ENCODE data around the gene DDX3X.

GRCh38 chrX:41412261-41413081 is 78.5 kb downstream of the DDX3X start:
- TF ChIP-seq, protein P1, sequence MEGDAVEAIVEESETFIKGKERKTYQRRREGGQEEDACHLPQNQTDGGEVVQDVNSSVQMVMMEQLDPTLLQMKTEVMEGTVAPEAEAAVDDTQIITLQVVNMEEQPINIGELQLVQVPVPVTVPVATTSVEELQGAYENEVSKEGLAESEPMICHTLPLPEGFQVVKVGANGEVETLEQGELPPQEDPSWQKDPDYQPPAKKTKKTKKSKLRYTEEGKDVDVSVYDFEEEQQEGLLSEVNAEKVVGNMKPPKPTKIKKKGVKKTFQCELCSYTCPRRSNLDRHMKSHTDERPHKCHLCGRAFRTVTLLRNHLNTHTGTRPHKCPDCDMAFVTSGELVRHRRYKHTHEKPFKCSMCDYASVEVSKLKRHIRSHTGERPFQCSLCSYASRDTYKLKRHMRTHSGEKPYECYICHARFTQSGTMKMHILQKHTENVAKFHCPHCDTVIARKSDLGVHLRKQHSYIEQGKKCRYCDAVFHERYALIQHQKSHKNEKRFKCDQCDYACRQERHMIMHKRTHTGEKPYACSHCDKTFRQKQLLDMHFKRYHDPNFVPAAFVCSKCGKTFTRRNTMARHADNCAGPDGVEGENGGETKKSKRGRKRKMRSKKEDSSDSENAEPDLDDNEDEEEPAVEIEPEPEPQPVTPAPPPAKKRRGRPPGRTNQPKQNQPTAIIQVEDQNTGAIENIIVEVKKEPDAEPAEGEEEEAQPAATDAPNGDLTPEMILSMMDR (IDR thresholded peaks at IDR 0.05; ENCODE audit: poor library complexity, severe bottlenecking): no peak
- TF ChIP-seq REST (IDR thresholded peaks at IDR 0.05; ENCODE audit: borderline replicate concordance) (no peak), EZH2 (IDR thresholded peaks at IDR 0.05; ENCODE audit: borderline replicate concordance, insufficient read depth, low read length, poor library complexity, severe bottlenecking) (no peak), POLR2AphosphoS5 (IDR thresholded peaks at IDR 0.05) (no peak), TAF1 (IDR thresholded peaks at IDR 0.05; ENCODE audit: low read depth) (no peak), SMC3 (conservative IDR thresholded peaks at IDR 0.05; ENCODE audit: poor library complexity) (no peak), RAD21 (conservative IDR thresholded peaks at IDR 0.05) (no peak), MXI1 (conservative IDR thresholded peaks at IDR 0.05; ENCODE audit: poor library complexity, severe bottlenecking) (no peak), EP300 (conservative IDR thresholded peaks at IDR 0.05; ENCODE audit: poor library complexity, severe bottlenecking) (no peak)
